Stomach (tissue), 4 donors: ENCODE measurements around the gene DYNC1H1.

Experiments used
- POLR2A ChIP-seq, 4 donors: fragments of 450-650 bp; IDR thresholded peaks; one replicate each; pipeline ENCODE4 v1.6.1; 2016; ENCODE audit warnings: antibody characterized with exemption in 4 of 4, control low read depth in 2 of 4, mild to moderate bottlenecking in 1 of 4, moderate library complexity in 1 of 4
- POLR2AphosphoS5 ChIP-seq, 3 donors: sonication (generic); formaldehyde crosslinking; IDR thresholded peaks; one replicate each; pipeline ENCODE4 v1.6.1; 2016; ENCODE audit warnings: antibody characterized with exemption in 3 of 3
- TF ChIP-seq, protein P1 (sequence below), 7 experiments: fragments of 450-650 bp in 4 of 7; fragments of 200-600 bp in 3 of 7; sonication (generic) in 3 of 7; IDR thresholded peaks; one replicate each; pipeline ENCODE4 v1.5.1; 2016 to 2019; ENCODE audit warnings: antibody characterized with exemption in 7 of 7, control low read depth in 2 of 7, mild to moderate bottlenecking in 1 of 7

DNA sequence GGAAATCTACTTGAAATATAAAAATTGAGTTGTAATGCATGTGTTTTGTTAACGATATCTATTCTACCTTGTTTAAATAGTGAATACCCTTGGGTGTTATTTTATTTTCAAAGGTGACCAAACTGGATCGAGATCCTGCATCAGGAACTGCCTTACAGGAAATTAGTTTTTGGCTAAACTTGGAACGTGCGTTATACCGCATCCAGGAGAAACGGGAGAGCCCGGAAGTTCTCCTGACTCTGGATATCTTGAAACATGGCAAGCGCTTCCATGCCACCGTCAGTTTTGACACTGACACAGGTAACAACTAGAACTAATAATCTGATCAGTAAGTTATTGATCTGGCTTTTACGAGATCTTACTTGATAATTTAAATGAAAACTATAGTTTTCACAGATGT lies 15.9 kb downstream of the DYNC1H1 start:
- TF ChIP-seq, protein P1, sequence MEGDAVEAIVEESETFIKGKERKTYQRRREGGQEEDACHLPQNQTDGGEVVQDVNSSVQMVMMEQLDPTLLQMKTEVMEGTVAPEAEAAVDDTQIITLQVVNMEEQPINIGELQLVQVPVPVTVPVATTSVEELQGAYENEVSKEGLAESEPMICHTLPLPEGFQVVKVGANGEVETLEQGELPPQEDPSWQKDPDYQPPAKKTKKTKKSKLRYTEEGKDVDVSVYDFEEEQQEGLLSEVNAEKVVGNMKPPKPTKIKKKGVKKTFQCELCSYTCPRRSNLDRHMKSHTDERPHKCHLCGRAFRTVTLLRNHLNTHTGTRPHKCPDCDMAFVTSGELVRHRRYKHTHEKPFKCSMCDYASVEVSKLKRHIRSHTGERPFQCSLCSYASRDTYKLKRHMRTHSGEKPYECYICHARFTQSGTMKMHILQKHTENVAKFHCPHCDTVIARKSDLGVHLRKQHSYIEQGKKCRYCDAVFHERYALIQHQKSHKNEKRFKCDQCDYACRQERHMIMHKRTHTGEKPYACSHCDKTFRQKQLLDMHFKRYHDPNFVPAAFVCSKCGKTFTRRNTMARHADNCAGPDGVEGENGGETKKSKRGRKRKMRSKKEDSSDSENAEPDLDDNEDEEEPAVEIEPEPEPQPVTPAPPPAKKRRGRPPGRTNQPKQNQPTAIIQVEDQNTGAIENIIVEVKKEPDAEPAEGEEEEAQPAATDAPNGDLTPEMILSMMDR (IDR thresholded peaks at IDR 0.05) = no peak
- TF ChIP-seq POLR2A (IDR thresholded peaks at IDR 0.05) (no peak), POLR2AphosphoS5 (IDR thresholded peaks at IDR 0.05) (no peak)
